ENCODE measurements around the gene LYRM1.
"Not testable (repeated sequence)": the region's sequence is repeated elsewhere in the genome, so short reads cannot be mapped to it uniquely, and the experiment has no call there.

- TF ChIP-seq CTCF (IDR thresholded peaks at IDR 0.05; ENCODE audit: low read length); EZH2 (IDR thresholded peaks at IDR 0.05; ENCODE audit: borderline replicate concordance, low read length): not testable (repeated sequence)
These were observed 29.2 kb downstream of the LYRM1 start for GRCh38 chr16:20929676-20930364.
